Liver (tissue), 3 donors: ENCODE results near the gene SLC12A5.

Source experiments
- CTCF ChIP-seq: fragments of 150-350 bp; IDR thresholded peaks from 2 replicates; pipeline ENCODE4 v1.5.1; 2017; ENCODE audit warnings: improper control_type of control experiment, low read depth, low read length; ENCODE audit not compliant: missing input control
- FOXA2 ChIP-seq: IDR thresholded peaks from 2 replicates; pipeline ENCODE4 v1.6.1; 2016; ENCODE audit warnings: antibody characterized with exemption
- GABPA ChIP-seq, 2 donors: IDR thresholded peaks in 1 of 2; conservative IDR thresholded peaks in 1 of 2; 2 replicates each; pipeline ENCODE4 v1.6.1; 2016; ENCODE audit warnings: antibody characterized with exemption in 2 of 2, mild to moderate bottlenecking in 1 of 2, moderate library complexity in 1 of 2
- JUND ChIP-seq, 2 donors: IDR thresholded peaks; 2 replicates each; pipeline ENCODE4 v1.6.1; 2016; ENCODE audit warnings: antibody characterized with exemption in 2 of 2
- REST ChIP-seq: IDR thresholded peaks from 2 replicates; pipeline ENCODE4 v1.6.1; 2016; ENCODE audit warnings: antibody characterized with exemption, mild to moderate bottlenecking
- YY1 ChIP-seq: IDR thresholded peaks from 2 replicates; pipeline ENCODE4 v1.6.1; 2016; ENCODE audit warnings: antibody characterized with exemption, mild to moderate bottlenecking
- ZBTB33 ChIP-seq: IDR thresholded peaks from 2 replicates; pipeline ENCODE4 v1.6.1; 2016; ENCODE audit warnings: antibody characterized with exemption
- donor health status: healthy.
- donor health status: healthy.

- TF ChIP-seq FOXA2, result no peak
- no peak for TF ChIP-seq REST
- no peak for TF ChIP-seq GABPA (IDR thresholded peaks at IDR 0.05 in 1 of 2, conservative IDR thresholded peaks at IDR 0.05 in 1 of 2)
- TF ChIP-seq CTCF, result no peak
- TF ChIP-seq JUND (IDR thresholded peaks at IDR 0.05), result no peak
- no peak for TF ChIP-seq ZBTB33
- TF ChIP-seq YY1, result no peak
Observed at GRCh38 chr20:46093531-46093930, 64.5 kb downstream of the SLC12A5 start.
